GM10847 (cell line): ENCODE results near the gene TAF11L2.
"Not testable (repeated sequence)": the region's sequence is repeated elsewhere in the genome, so short reads cannot be mapped to it uniquely, and the experiment has no call there.

Source experiments
- POLR2A ChIP-seq: IDR thresholded peaks from 2 replicates; pipeline ENCODE4 v1.6.1; 2011; ENCODE audit not compliant: insufficient read length; ENCODE audit errors: extremely low read depth

TAF11L2 gene

GRCh38 chr5:17524935-17525334 is 26.9 kb downstream of the TAF11L2 start, which contains the start of gene TAF11L5:
TAF11L5 (plus strand) TSS chr5:17525235.
- not testable (repeated sequence) for TF ChIP-seq POLR2A

GRCh38 chr5:17528369-17528768 is 30.3 kb downstream of the TAF11L2 start, which contains the start of gene TAF11L6:
TAF11L6 (plus strand) TSS chr5:17528669.
- TF ChIP-seq POLR2A: not testable (repeated sequence)
